ENCODE measurements around the gene PDE4C.

GRCh38 chr19:18214779-18215433, 11.3 kb downstream of the PDE4C start:
- TF ChIP-seq CTCF (conservative IDR thresholded peaks at IDR 0.05 in 1 of 2, IDR thresholded peaks at IDR 0.05 in 1 of 2; ENCODE audit: low read depth in 1 of 2, low read length in 2 of 2) (no peak), EZH2 (IDR thresholded peaks at IDR 0.05; ENCODE audit: low read length, missing control alignments) (no peak)

Data from fibroblast of lung (primary cell).